ENCODE measurements around the gene CANT1. TPM values are rescaled to one million over a fixed set of nuclear protein-coding genes. Genes with fewer than 3 reads are reported as not detected.

CANT1 gene
- total and polyA plus RNA-seq, 9 of the 15 experiments (the other 6 are each of a cell fraction or from before 2014, with no cell fraction given): 2.7 to 66.4 (median 22.5) TPM

GRCh38 chr17:79033741-79034501 is 24.4 kb upstream of the CANT1 start:
- Histone ChIP-seq H3K9me1 (ENCODE audit: control insufficient read depth, insufficient read depth, low read length) (no peaks in the 10 kb centered on the region), H3K9me3 (replicated peaks; ENCODE audit: control insufficient read depth, insufficient read depth, low read depth, low read length) (no peaks in the 10 kb centered on the region), H3K27ac (ENCODE audit: extremely low read depth, low read depth, low read length) (no peak overlapping the region), H3K27me3 (ENCODE audit: control insufficient read depth in 2 of 2, insufficient read depth in 2 of 2, low read length in 2 of 2) (peaks cover 50 to 73% of the 10 kb centered on the region in 2 experiments), H3K36me3 (ENCODE audit: control insufficient read depth, insufficient read depth, low read length) (no peaks in the 10 kb centered on the region), H3K4me1 (replicated peaks in 1 of 2; ENCODE audit: control insufficient read depth in 2 of 2, insufficient read depth in 2 of 2, low read length in 2 of 2) (no peaks in the 10 kb centered on the region), H3K4me2 (ENCODE audit: insufficient read depth, low read length) (no peak overlapping the region), H3K9ac (ENCODE audit: insufficient read depth in 1 of 2, low read depth in 2 of 2, low read length in 2 of 2) (no peak overlapping the region), H4K20me1 (replicated peaks; ENCODE audit: control insufficient read depth, insufficient read depth, low read length) (peaks cover 4% of the 10 kb centered on the region; the same call in 1 of the 2 replicates), H2AFZ (ENCODE audit: low read depth, low read length) (no peak overlapping the region), H3K79me2 (ENCODE audit: control insufficient read depth, insufficient read depth, low read length) (no peaks in the 10 kb centered on the region), H3K4me3 (no peak overlapping the region)
- BruUV-seq (replicated peaks): no TSS peak
- under 1% methylated on average over 25 of the region's 28 CpGs for WGBS (ENCODE audit: insufficient coverage, low coverage, missing lambda C conversion rate)
- FAIRE-seq (no peak), ATAC-seq (no peak), DNase-seq (ENCODE audit: extremely low read depth in 1 of 4, low spot score in 3 of 4) (no peak)
- intact Hi-C loops (cut with micrococcal nuclease): no loop called here
- in situ Hi-C loops (cut with MboI): no loop called here
- TF ChIP-seq SMARCA5 (IDR thresholded peaks at IDR 0.05) (no peak), CEBPB (tag; IDR thresholded peaks at IDR 0.05) (no peak), TCF7 (IDR thresholded peaks at IDR 0.05; ENCODE audit: borderline replicate concordance) (no peak), TOE1 (IDR thresholded peaks at IDR 0.05; ENCODE audit: borderline replicate concordance) (no peak), TOE1 (CRISPR knock-in tag; IDR thresholded peaks at IDR 0.05; ENCODE audit: borderline replicate concordance, low read depth) (no peak), ZBTB17 (CRISPR knock-in tag; IDR thresholded peaks at IDR 0.05) (no peak), DLX4 (CRISPR knock-in tag; IDR thresholded peaks at IDR 0.05) (no peak)
- TF ChIP-seq, protein P1, sequence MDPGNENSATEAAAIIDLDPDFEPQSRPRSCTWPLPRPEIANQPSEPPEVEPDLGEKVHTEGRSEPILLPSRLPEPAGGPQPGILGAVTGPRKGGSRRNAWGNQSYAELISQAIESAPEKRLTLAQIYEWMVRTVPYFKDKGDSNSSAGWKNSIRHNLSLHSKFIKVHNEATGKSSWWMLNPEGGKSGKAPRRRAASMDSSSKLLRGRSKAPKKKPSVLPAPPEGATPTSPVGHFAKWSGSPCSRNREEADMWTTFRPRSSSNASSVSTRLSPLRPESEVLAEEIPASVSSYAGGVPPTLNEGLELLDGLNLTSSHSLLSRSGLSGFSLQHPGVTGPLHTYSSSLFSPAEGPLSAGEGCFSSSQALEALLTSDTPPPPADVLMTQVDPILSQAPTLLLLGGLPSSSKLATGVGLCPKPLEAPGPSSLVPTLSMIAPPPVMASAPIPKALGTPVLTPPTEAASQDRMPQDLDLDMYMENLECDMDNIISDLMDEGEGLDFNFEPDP (CRISPR knock-in tag; IDR thresholded peaks at IDR 0.05): no peak
- TF ChIP-seq, protein P2, sequence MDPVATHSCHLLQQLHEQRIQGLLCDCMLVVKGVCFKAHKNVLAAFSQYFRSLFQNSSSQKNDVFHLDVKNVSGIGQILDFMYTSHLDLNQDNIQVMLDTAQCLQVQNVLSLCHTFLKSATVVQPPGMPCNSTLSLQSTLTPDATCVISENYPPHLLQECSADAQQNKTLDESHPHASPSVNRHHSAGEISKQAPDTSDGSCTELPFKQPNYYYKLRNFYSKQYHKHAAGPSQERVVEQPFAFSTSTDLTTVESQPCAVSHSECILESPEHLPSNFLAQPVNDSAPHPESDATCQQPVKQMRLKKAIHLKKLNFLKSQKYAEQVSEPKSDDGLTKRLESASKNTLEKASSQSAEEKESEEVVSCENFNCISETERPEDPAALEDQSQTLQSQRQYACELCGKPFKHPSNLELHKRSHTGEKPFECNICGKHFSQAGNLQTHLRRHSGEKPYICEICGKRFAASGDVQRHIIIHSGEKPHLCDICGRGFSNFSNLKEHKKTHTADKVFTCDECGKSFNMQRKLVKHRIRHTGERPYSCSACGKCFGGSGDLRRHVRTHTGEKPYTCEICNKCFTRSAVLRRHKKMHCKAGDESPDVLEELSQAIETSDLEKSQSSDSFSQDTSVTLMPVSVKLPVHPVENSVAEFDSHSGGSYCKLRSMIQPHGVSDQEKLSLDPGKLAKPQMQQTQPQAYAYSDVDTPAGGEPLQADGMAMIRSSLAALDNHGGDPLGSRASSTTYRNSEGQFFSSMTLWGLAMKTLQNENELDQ (CRISPR knock-in tag; IDR thresholded peaks at IDR 0.05; ENCODE audit: borderline replicate concordance): no peak
- ChIA-PET POLR2A (interaction anchor here (0.7 to 1.6 kb wide), 5 partner anchors 7 to 111 kb away, joined by 3 to 7 read pairs (median 4); no protein-coding TSS in a partner anchor), CTCF (ENCODE audit: low intra/inter-chr PET ratio) (no interaction called here)
